WTC11 (cell line): Measurements from ENCODE around the gene ZNF622. TPM values are rescaled to one million over a fixed set of nuclear protein-coding genes. Genes with fewer than 3 reads are reported as not detected.

ENCODE experiments used
- ATAC-seq: fragments of 200-7000 bp; cut with Tn5 transposase; 2 replicates; pipeline ENCODE4 v1.10.0; 2021; ENCODE audit warnings: mild to moderate bottlenecking, moderate library complexity
- CTCF ChIA-PET: fragments of 300-600 bp; sonication (Branson Sonifier 250); formaldehyde crosslinking; loops from one replicate; lab custom pipeline; 2021; ENCODE audit warnings: antibody characterized with exemption; lab: Charles Lee
- POLR2A ChIA-PET: fragments of 350-600 bp; sonication (Branson Sonifier 250); formaldehyde crosslinking; loops from one replicate; lab custom pipeline; 2021; ENCODE audit warnings: antibody characterized with exemption; lab: Charles Lee
- DNase-seq: peaks from one replicate; pipeline ENCODE4 v3.0.0; 2021; ENCODE audit warnings: low spot score
- H3K27ac Mint-ChIP-seq: 2 replicates; pipeline ENCODE4 v1.8.0; 2021; ENCODE audit warnings: mixed read lengths
- H3K27me3 Mint-ChIP-seq: 2 replicates; pipeline ENCODE4 v1.8.0; 2021; ENCODE audit warnings: low read depth, mild to moderate bottlenecking, moderate library complexity, mixed read lengths
- H3K36me3 Mint-ChIP-seq: 2 replicates; pipeline ENCODE4 v1.8.0; 2021; ENCODE audit warnings: mixed read lengths
- H3K4me1 Mint-ChIP-seq: 2 replicates; pipeline ENCODE4 v1.8.0; 2022; ENCODE audit warnings: mixed read lengths
- H3K4me3 Mint-ChIP-seq: 2 replicates; pipeline ENCODE4 v1.8.0; 2021; ENCODE audit warnings: mild to moderate bottlenecking, moderate library complexity, mixed read lengths
- H3K9me3 Mint-ChIP-seq: 2 replicates; pipeline ENCODE4 v1.8.0; 2021; ENCODE audit warnings: mixed read lengths
- ATF1 ChIP-seq: sonication (generic); formaldehyde crosslinking; IDR thresholded peaks from 2 replicates; pipeline ENCODE4 v1.8.1; 2023; ENCODE audit warnings: mild to moderate bottlenecking, moderate library complexity, missing genetic modification reagents
- CBFB ChIP-seq: sonication (generic); formaldehyde crosslinking; IDR thresholded peaks from 2 replicates; pipeline ENCODE4 v1.8.1; 2022; ENCODE audit warnings: mild to moderate bottlenecking, low read depth, missing genetic modification reagents
- CREB1 ChIP-seq: sonication (generic); formaldehyde crosslinking; IDR thresholded peaks from 2 replicates; pipeline ENCODE4 v1.8.0; 2023; ENCODE audit warnings: mild to moderate bottlenecking, missing genetic modification reagents
- ESRRA ChIP-seq: sonication (generic); formaldehyde crosslinking; IDR thresholded peaks from 2 replicates; pipeline ENCODE4 v1.8.1; 2022; ENCODE audit warnings: mild to moderate bottlenecking, missing genetic modification reagents, borderline replicate concordance
- FOXJ3 ChIP-seq: sonication (generic); formaldehyde crosslinking; IDR thresholded peaks from 2 replicates; pipeline ENCODE4 v1.9.0; 2021; ENCODE audit warnings: missing genetic modification reagents, mild to moderate bottlenecking, borderline replicate concordance
- GABPB1 ChIP-seq: sonication (generic); formaldehyde crosslinking; IDR thresholded peaks from 2 replicates; pipeline ENCODE4 v1.8.1; 2023; ENCODE audit warnings: mild to moderate bottlenecking, missing genetic modification reagents
- GTF2I ChIP-seq: fragments of 250-450 bp; sonication (Bioruptor Pico); conservative IDR thresholded peaks from 2 replicates; pipeline ENCODE4 v1.4.0; 2021; ENCODE audit warnings: mild to moderate bottlenecking
- HMGA2 ChIP-seq: fragments of 250-450 bp; sonication (Bioruptor Pico); IDR thresholded peaks from 2 replicates; pipeline ENCODE4 v1.4.0; 2021; ENCODE audit warnings: mild to moderate bottlenecking, moderate library complexity
- MXD4 ChIP-seq: fragments of 250-450 bp; sonication (Bioruptor Pico); IDR thresholded peaks from 2 replicates; pipeline ENCODE4 v1.8.0; 2021; ENCODE audit warnings: mild to moderate bottlenecking, moderate library complexity, borderline replicate concordance
- MYBL2 ChIP-seq: sonication (generic); formaldehyde crosslinking; IDR thresholded peaks from 2 replicates; pipeline ENCODE4 v1.8.1; 2023; ENCODE audit warnings: mild to moderate bottlenecking, moderate library complexity, missing genetic modification reagents
- NFATC4 ChIP-seq: fragments of 250-450 bp; sonication (Bioruptor Pico); IDR thresholded peaks from 2 replicates; pipeline ENCODE4 v1.9.0; 2021; ENCODE audit warnings: mild to moderate bottlenecking
- NFE2L1 ChIP-seq: sonication (generic); formaldehyde crosslinking; IDR thresholded peaks from 2 replicates; pipeline ENCODE4 v1.8.1; 2023; ENCODE audit warnings: missing genetic modification reagents
- OVOL2 ChIP-seq: fragments of 250-450 bp; sonication (Bioruptor Pico); IDR thresholded peaks from 2 replicates; pipeline ENCODE4 v1.9.0; 2021; ENCODE audit warnings: mild to moderate bottlenecking, borderline replicate concordance
- RORB ChIP-seq: fragments of 250-450 bp; sonication (Bioruptor Pico); IDR thresholded peaks from 2 replicates; pipeline ENCODE4 v1.9.0; 2021; ENCODE audit warnings: mild to moderate bottlenecking
- ZNF396 ChIP-seq: fragments of 250-450 bp; sonication (Bioruptor Pico); IDR thresholded peaks from 2 replicates; pipeline ENCODE4 v1.8.0; 2021; ENCODE audit warnings: mild to moderate bottlenecking, moderate library complexity, borderline replicate concordance
- ZNF416 ChIP-seq: fragments of 250-450 bp; sonication (Bioruptor Pico); IDR thresholded peaks from 2 replicates; pipeline ENCODE4 v1.9.0; 2021; ENCODE audit warnings: mild to moderate bottlenecking, inconsistent platforms
- total RNA-seq: library from RNA; stranded (reverse); gene quantifications from 3 replicates; pipeline ENCODE4 v1.2.3, GENCODE V29; 2021
- TF ChIP-seq, protein P1 (sequence below): sonication (generic); formaldehyde crosslinking; IDR thresholded peaks from 2 replicates; pipeline ENCODE4 v1.8.1; 2023; ENCODE audit warnings: mild to moderate bottlenecking, missing genetic modification reagents, borderline replicate concordance
- TF ChIP-seq, protein P2 (sequence below): sonication (generic); formaldehyde crosslinking; IDR thresholded peaks from 2 replicates; pipeline ENCODE4 v1.8.1; 2022; ENCODE audit warnings: low read depth, mild to moderate bottlenecking, moderate library complexity, missing genetic modification reagents, borderline replicate concordance
- TF ChIP-seq, protein P3 (sequence below): sonication (generic); formaldehyde crosslinking; IDR thresholded peaks from 2 replicates; pipeline ENCODE4 v1.8.0; 2023; ENCODE audit warnings: mild to moderate bottlenecking, missing genetic modification reagents
- TF ChIP-seq, protein P4 (sequence below): sonication (generic); formaldehyde crosslinking; IDR thresholded peaks from 2 replicates; pipeline ENCODE4 v1.8.1; 2023; ENCODE audit warnings: mild to moderate bottlenecking, moderate library complexity, missing genetic modification reagents
- TF ChIP-seq, protein P5 (sequence below): sonication (generic); formaldehyde crosslinking; IDR thresholded peaks from 2 replicates; pipeline ENCODE4 v1.8.1; 2022; ENCODE audit warnings: mild to moderate bottlenecking, missing genetic modification reagents, moderate library complexity, borderline replicate concordance
- TF ChIP-seq, protein P6 (sequence below): sonication (generic); formaldehyde crosslinking; IDR thresholded peaks from 2 replicates; pipeline ENCODE4 v1.8.1; 2023; ENCODE audit warnings: mild to moderate bottlenecking, missing genetic modification reagents
- TF ChIP-seq, protein P7 (sequence below): sonication (generic); formaldehyde crosslinking; IDR thresholded peaks from 2 replicates; pipeline ENCODE4 v1.8.1; 2022; ENCODE audit warnings: missing genetic modification reagents, borderline replicate concordance

ZNF622 gene
- total RNA-seq, 1 experiment from 2014 or later = 37.9 TPM

DNA sequence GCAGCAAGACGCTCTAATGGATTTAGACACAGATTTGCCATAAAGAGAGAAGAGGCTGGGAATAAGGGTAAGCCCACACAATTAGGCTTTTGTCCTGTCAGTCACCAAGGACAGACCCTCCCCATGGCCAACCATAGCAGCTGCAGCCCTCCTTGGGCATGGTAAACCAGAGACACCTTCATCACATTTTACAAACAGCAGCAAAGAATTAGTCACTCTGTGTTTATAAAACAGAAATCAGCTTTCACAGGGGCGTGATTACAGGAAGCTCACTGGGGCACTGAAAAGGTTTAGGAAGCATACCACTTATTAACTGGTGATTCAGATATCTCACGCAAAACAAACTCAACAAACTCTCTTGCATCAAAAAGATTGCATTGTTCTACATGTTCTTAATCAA, 37.3 kb upstream of the ZNF622 start:
- POLR2A ChIA-PET = no interaction called here
- DNase-seq = no peak
- Mint-ChIP-seq H3K4me3 (no peak overlapping the region), H3K9me3 (peaks cover 3% of the 10 kb centered on the region), H3K27ac (no peak overlapping the region), H3K36me3 (no peaks in the 10 kb centered on the region), H3K27me3 (no peaks in the 10 kb centered on the region), H3K4me1 (no peaks in the 10 kb centered on the region)
- no peak for TF ChIP-seq ATF1
- no peak for TF ChIP-seq RORB (CRISPR knock-in tag)
- TF ChIP-seq, protein P1, sequence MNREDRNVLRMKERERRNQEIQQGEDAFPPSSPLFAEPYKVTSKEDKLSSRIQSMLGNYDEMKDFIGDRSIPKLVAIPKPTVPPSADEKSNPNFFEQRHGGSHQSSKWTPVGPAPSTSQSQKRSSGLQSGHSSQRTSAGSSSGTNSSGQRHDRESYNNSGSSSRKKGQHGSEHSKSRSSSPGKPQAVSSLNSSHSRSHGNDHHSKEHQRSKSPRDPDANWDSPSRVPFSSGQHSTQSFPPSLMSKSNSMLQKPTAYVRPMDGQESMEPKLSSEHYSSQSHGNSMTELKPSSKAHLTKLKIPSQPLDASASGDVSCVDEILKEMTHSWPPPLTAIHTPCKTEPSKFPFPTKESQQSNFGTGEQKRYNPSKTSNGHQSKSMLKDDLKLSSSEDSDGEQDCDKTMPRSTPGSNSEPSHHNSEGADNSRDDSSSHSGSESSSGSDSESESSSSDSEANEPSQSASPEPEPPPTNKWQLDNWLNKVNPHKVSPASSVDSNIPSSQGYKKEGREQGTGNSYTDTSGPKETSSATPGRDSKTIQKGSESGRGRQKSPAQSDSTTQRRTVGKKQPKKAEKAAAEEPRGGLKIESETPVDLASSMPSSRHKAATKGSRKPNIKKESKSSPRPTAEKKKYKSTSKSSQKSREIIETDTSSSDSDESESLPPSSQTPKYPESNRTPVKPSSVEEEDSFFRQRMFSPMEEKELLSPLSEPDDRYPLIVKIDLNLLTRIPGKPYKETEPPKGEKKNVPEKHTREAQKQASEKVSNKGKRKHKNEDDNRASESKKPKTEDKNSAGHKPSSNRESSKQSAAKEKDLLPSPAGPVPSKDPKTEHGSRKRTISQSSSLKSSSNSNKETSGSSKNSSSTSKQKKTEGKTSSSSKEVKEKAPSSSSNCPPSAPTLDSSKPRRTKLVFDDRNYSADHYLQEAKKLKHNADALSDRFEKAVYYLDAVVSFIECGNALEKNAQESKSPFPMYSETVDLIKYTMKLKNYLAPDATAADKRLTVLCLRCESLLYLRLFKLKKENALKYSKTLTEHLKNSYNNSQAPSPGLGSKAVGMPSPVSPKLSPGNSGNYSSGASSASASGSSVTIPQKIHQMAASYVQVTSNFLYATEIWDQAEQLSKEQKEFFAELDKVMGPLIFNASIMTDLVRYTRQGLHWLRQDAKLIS = no peak
- no peak for TF ChIP-seq ESRRA (CRISPR knock-in tag)
- TF ChIP-seq, protein P2, sequence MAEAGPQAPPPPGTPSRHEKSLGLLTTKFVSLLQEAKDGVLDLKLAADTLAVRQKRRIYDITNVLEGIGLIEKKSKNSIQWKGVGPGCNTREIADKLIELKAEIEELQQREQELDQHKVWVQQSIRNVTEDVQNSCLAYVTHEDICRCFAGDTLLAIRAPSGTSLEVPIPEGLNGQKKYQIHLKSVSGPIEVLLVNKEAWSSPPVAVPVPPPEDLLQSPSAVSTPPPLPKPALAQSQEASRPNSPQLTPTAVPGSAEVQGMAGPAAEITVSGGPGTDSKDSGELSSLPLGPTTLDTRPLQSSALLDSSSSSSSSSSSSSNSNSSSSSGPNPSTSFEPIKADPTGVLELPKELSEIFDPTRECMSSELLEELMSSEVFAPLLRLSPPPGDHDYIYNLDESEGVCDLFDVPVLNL (CRISPR knock-in tag) = no peak
- TF ChIP-seq, protein P3, sequence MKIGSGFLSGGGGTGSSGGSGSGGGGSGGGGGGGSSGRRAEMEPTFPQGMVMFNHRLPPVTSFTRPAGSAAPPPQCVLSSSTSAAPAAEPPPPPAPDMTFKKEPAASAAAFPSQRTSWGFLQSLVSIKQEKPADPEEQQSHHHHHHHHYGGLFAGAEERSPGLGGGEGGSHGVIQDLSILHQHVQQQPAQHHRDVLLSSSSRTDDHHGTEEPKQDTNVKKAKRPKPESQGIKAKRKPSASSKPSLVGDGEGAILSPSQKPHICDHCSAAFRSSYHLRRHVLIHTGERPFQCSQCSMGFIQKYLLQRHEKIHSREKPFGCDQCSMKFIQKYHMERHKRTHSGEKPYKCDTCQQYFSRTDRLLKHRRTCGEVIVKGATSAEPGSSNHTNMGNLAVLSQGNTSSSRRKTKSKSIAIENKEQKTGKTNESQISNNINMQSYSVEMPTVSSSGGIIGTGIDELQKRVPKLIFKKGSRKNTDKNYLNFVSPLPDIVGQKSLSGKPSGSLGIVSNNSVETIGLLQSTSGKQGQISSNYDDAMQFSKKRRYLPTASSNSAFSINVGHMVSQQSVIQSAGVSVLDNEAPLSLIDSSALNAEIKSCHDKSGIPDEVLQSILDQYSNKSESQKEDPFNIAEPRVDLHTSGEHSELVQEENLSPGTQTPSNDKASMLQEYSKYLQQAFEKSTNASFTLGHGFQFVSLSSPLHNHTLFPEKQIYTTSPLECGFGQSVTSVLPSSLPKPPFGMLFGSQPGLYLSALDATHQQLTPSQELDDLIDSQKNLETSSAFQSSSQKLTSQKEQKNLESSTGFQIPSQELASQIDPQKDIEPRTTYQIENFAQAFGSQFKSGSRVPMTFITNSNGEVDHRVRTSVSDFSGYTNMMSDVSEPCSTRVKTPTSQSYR (CRISPR knock-in tag) = no peak
- TF ChIP-seq NFATC4 = no peak
- TF ChIP-seq, protein P4, sequence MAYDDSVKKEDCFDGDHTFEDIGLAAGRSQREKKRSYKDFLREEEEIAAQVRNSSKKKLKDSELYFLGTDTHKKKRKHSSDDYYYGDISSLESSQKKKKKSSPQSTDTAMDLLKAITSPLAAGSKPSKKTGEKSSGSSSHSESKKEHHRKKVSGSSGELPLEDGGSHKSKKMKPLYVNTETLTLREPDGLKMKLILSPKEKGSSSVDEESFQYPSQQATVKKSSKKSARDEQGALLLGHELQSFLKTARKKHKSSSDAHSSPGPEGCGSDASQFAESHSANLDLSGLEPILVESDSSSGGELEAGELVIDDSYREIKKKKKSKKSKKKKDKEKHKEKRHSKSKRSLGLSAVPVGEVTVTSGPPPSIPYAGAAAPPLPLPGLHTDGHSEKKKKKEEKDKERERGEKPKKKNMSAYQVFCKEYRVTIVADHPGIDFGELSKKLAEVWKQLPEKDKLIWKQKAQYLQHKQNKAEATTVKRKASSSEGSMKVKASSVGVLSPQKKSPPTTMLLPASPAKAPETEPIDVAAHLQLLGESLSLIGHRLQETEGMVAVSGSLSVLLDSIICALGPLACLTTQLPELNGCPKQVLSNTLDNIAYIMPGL (CRISPR knock-in tag) = no peak
- no peak for TF ChIP-seq FOXJ3 (CRISPR knock-in tag)
- TF ChIP-seq, protein P5, sequence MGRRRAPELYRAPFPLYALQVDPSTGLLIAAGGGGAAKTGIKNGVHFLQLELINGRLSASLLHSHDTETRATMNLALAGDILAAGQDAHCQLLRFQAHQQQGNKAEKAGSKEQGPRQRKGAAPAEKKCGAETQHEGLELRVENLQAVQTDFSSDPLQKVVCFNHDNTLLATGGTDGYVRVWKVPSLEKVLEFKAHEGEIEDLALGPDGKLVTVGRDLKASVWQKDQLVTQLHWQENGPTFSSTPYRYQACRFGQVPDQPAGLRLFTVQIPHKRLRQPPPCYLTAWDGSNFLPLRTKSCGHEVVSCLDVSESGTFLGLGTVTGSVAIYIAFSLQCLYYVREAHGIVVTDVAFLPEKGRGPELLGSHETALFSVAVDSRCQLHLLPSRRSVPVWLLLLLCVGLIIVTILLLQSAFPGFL (CRISPR knock-in tag) = no peak
- TF ChIP-seq, protein P6, sequence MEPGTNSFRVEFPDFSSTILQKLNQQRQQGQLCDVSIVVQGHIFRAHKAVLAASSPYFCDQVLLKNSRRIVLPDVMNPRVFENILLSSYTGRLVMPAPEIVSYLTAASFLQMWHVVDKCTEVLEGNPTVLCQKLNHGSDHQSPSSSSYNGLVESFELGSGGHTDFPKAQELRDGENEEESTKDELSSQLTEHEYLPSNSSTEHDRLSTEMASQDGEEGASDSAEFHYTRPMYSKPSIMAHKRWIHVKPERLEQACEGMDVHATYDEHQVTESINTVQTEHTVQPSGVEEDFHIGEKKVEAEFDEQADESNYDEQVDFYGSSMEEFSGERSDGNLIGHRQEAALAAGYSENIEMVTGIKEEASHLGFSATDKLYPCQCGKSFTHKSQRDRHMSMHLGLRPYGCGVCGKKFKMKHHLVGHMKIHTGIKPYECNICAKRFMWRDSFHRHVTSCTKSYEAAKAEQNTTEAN (CRISPR knock-in tag) = no peak
- TF ChIP-seq CREB1 (CRISPR knock-in tag) = no peak
- TF ChIP-seq GABPB1 (CRISPR knock-in tag) = no peak
- ATAC-seq = no peak
- CTCF ChIA-PET = no interaction called here

DNA sequence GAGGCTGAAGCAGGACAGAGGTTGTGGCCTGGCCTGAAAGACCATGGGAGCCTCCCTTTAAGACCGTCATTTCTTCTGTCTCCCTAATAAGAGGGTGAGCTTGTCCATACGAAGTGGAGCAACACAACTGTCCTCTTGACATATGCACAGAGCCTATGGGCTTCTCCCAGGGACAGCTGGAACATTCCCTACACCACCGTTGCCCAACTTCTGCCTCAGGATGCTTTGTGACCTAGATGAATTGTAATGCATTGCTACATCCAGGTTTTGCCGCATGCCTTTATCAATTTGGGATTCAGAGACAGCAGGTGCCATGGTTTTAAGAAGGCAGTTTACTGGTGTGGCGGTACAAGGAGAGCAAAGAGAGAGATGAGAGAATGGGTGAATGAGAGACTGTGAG, 34.4 kb upstream of the ZNF622 start:
- H3K4me3 Mint-ChIP-seq = no peak overlapping the region
- no peaks in the 10 kb centered on the region for H3K4me1 Mint-ChIP-seq
- ChIA-PET POLR2A (no interaction called here), CTCF (no interaction called here)
- peaks cover 18% of the 10 kb centered on the region for H3K36me3 Mint-ChIP-seq
- peaks cover 31% of the 10 kb centered on the region for H3K9me3 Mint-ChIP-seq
- H3K27ac Mint-ChIP-seq = no peak overlapping the region
- ATAC-seq (no peak), DNase-seq (no peak)
- H3K27me3 Mint-ChIP-seq = no peaks in the 10 kb centered on the region; the same call in 1 of the 2 replicates
- TF ChIP-seq GTF2I (CRISPR knock-in tag) = no peak
- no peak for TF ChIP-seq ZNF396 (CRISPR knock-in tag)
- no peak for TF ChIP-seq ZNF416
- no peak for TF ChIP-seq HMGA2 (CRISPR knock-in tag)
- no peak for TF ChIP-seq CBFB (CRISPR knock-in tag)
- TF ChIP-seq NFE2L1 = no peak
- no peak for TF ChIP-seq MXD4 (CRISPR knock-in tag)
- no peak for TF ChIP-seq OVOL2 (CRISPR knock-in tag)
- TF ChIP-seq, protein P7, sequence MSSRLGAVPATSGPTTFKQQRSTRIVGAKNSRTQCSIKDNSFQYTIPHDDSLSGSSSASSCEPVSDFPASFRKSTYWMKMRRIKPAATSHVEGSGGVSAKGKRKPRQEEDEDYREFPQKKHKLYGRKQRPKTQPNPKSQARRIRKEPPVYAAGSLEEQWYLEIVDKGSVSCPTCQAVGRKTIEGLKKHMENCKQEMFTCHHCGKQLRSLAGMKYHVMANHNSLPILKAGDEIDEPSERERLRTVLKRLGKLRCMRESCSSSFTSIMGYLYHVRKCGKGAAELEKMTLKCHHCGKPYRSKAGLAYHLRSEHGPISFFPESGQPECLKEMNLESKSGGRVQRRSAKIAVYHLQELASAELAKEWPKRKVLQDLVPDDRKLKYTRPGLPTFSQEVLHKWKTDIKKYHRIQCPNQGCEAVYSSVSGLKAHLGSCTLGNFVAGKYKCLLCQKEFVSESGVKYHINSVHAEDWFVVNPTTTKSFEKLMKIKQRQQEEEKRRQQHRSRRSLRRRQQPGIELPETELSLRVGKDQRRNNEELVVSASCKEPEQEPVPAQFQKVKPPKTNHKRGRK = no peak
- TF ChIP-seq MYBL2 (CRISPR knock-in tag) = no peak
